ENCODE data around the gene AIM2.
"Not testable (repeated sequence)": the region's sequence is repeated elsewhere in the genome, so short reads cannot be mapped to it uniquely, and the experiment has no call there.

AIM2 gene

DNA sequence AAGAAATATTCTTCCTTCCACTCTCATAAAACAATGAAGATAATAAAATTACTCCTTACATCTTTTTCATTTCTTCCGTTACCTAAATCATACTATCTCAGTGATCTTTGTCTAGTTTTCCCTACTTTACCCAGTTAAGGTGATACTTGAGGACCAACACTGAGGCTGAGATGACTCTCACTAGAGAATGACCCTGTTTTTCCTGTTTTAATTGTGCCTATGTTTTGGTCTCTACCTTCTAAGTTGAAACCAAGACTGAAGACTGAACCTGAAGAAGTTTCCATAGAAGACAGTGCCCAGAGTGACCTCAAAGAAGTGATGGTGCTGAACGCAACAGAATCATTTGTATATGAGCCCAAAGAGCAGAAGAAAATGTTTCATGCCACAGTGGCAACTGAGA is 25.1 kb downstream of the AIM2 start:
- Histone ChIP-seq H3K4me1 (peaks cover 0 to 3% (median 0%) of the 10 kb centered on the region in 4 donors), H3K36me3 (peaks cover 61 to 81% (median 79%) of the 10 kb centered on the region in 3 donors), H3K9me3 (no peaks in the 10 kb centered on the region), H3K27ac (no peak overlapping the region), H3K4me3 (no peak overlapping the region), H3K27me3 (no peaks in the 10 kb centered on the region)
- no peak for TF ChIP-seq CTCF (IDR thresholded peaks at IDR 0.05)
- intact Hi-C loops (cut with DNase I; ENCODE audit: low total_unique reads) = no loop called here
- no peak for DNase-seq

DNA sequence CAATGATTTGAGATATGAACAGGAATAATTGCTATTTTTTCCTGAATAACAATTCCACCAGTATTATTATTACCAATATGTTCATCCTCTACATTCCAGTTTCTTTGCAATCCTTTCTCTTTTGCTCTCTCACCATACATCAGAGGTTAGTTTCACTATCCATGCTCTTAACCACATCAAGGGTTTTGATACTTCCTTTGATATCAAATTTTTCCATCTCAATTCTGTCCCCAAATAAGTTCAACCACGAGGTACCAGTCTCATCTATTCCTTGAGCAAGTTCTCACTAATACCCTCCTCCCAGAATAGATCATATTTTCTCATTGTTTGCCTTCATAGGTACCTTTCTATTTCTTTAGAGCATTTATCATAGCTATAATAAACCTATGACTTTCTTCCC is 30.1 kb downstream of the AIM2 start:
- H3K27me3 ChIP-seq; intact Hi-C loops (cut with DNase I; ENCODE audit: low total_unique reads); H3K27ac ChIP-seq; H3K9me3 ChIP-seq; H3K4me1 ChIP-seq; DNase-seq; H3K4me3 ChIP-seq: not testable (repeated sequence)
- peaks cover 26 to 64% (median 58%) of the 10 kb centered on the region in 3 donors for H3K36me3 ChIP-seq

- no peaks in the 10 kb centered on the region for H3K9me3 ChIP-seq
- TF ChIP-seq CTCF (IDR thresholded peaks at IDR 0.05) = no peak
- H3K36me3 ChIP-seq = peaks cover 46 to 76% (median 68%) of the 10 kb centered on the region in 3 donors
- intact Hi-C loops (cut with DNase I; ENCODE audit: low total_unique reads) = no loop called here
- H3K27me3 ChIP-seq = no peaks in the 10 kb centered on the region
- no peak overlapping the region for H3K27ac ChIP-seq
- no peaks in the 10 kb centered on the region for H3K4me1 ChIP-seq
- no peak for DNase-seq
- H3K4me3 ChIP-seq = no peak overlapping the region
Observed at GRCh38 chr1:159040893-159041724, 35.5 kb downstream of the AIM2 start.

- H3K9me3 ChIP-seq = no peaks in the 10 kb centered on the region
- intact Hi-C loops (cut with DNase I; ENCODE audit: low total_unique reads) = no loop called here
- peaks cover 55 to 77% (median 75%) of the 10 kb centered on the region in 3 donors for H3K36me3 ChIP-seq
- H3K4me1 ChIP-seq = no peaks in the 10 kb centered on the region
- H3K4me3 ChIP-seq = no peak overlapping the region
- no peaks in the 10 kb centered on the region for H3K27me3 ChIP-seq
- TF ChIP-seq CTCF (IDR thresholded peaks at IDR 0.05) = no peak
- H3K27ac ChIP-seq = no peak overlapping the region
- no peak for DNase-seq
Observed at GRCh38 chr1:159040206-159040605, 36.4 kb downstream of the AIM2 start.

- Histone ChIP-seq H3K9me3 (peaks cover 0 to 5% (median 0%) of the 10 kb centered on the region in 3 donors), H3K36me3 (peaks cover 28 to 67% (median 56%) of the 10 kb centered on the region in 3 donors), H3K4me1 (peaks cover 0 to 15% (median 0%) of the 10 kb centered on the region in 4 donors), H3K4me3 (no peak overlapping the region), H3K27ac (no peak overlapping the region), H3K27me3 (no peaks in the 10 kb centered on the region)
- no peak for DNase-seq
- no peak for TF ChIP-seq CTCF (IDR thresholded peaks at IDR 0.05)
- intact Hi-C loops (cut with DNase I; ENCODE audit: low total_unique reads) = no loop called here
Observed at GRCh38 chr1:159030877-159031447, 45.6 kb downstream of the AIM2 start.

- no peaks in the 10 kb centered on the region for H3K27me3 ChIP-seq
- no peak for DNase-seq
- no peak overlapping the region for H3K27ac ChIP-seq
- intact Hi-C loops (cut with DNase I; ENCODE audit: low total_unique reads) = no loop called here
- H3K4me3 ChIP-seq = no peak overlapping the region
- TF ChIP-seq CTCF (IDR thresholded peaks at IDR 0.05) = no peak
- peaks cover 0 to 21% (median 1%) of the 10 kb centered on the region in 4 donors for H3K4me1 ChIP-seq
- H3K36me3 ChIP-seq = peaks cover 22 to 60% (median 50%) of the 10 kb centered on the region in 3 donors
- peaks cover 0 to 5% (median 0%) of the 10 kb centered on the region in 3 donors for H3K9me3 ChIP-seq
Observed at GRCh38 chr1:159030311-159030710, 46.3 kb downstream of the AIM2 start.

DNA sequence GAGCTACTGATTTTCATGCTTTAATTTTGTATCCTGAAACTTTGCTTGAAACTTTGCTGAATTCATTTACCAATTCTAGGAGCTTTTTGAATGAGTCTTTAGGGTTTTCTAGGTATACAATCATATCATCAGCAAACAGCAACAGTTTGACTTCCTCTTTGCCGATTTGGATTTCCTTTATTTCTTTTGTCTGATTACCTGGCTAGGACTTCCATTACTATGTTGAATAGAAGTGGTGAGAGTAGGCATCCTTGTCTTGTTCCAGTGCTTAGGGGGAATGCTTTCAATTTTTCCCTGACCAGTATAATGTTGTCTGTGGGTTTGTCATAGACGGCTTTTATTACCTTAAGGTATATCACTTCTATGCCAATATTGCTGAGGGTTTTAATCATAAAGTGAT is 49.7 kb downstream of the AIM2 start:
- DNase-seq; H3K4me3 ChIP-seq; H3K27ac ChIP-seq; H3K27me3 ChIP-seq; intact Hi-C loops (cut with DNase I; ENCODE audit: low total_unique reads); H3K9me3 ChIP-seq: not testable (repeated sequence)
- peaks cover 0 to 38% (median 34%) of the 10 kb centered on the region in 3 donors for H3K36me3 ChIP-seq
- H3K4me1 ChIP-seq = peaks cover 0 to 32% (median 5%) of the 10 kb centered on the region in 4 donors

All from tibial artery (tissue), 4 donors.